RPMI8226 (cell line): ENCODE results near the gene ZBTB20.

Experiments
- DNase-seq: peaks from one replicate; pipeline ENCODE4 v3.0.0-alpha.2; 2015

Gene ZBTB20

DNA sequence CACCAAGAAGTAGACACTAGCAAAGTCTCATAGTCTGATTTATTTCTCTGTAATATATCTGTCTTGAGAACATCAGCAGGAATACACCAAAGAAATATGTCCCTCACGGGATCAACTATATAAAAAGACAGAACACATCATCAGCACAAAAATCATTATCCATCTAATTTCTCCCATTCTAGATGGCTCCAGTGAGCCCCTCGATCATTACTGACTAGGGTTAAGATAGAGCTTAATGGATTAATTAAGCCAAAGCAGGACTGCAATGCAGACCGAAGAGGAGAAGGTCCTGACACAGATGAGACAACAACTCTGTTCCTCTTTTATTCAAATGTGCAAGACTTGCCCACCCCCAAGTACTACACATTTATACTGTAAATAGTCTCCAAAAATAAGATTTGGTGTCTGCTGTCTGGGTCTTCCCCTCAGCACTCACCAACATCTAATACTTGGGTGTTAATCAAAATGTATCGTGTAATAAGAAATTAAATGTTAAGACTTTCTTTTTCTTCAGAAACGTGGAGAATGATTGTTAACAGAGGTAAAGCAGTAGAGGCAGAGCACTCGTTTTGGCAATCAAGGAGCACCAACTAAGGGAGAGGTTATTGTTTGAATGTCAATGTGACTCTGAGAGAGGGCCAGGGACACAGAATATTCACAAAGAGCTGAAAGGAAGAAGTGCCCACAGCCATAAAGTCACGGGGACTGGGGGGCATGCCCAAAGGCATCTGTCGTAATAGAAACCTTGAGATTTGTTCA lies 719.6 kb downstream of the ZBTB20 start:
- no peak for DNase-seq

DNA sequence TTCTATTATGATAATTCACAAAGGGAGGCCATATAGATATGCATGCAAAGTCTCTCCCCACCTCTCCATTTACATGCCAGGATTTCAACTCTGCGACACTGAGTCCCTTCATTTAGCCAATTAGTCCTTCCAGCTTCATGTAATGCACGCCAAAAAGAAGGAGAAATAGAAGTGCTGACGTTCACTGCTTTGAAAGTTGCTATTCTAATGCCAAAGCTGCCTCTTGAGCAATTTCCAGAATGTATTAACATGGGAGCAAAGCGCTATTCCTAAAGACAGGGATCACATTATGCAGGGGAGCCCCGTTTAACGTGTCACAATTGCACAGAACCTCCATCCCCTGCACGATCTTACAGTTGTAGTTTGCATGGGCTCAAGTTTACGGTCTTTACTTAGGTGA lies 722.8 kb downstream of the ZBTB20 start:
- DNase-seq, result no peak

GRCh38 chr3:114421204-114421603 lies 725.9 kb downstream of the ZBTB20 start:
- DNase-seq, result no peak

DNA sequence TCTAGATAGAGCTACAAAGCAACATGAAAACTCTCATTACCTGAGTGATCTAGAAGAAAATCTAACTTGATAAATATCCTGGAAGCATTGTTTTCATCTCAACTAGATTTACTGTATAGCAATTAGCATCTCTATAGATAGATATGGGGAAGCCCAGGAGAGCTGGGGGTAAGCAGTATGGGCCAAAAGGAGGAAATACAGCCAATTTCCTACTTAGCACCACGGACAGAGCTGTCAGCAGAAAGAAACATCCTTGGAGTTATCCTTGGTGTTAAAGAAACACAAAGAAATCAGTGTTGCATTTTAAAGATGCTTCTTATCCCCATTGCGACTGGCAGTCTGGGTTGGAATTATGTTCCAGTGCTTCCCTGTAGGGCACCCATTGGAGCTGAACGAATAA lies 727.0 kb downstream of the ZBTB20 start:
- no peak for DNase-seq

- DNase-seq, result peak; percentile 53
These were observed 728.2 kb downstream of the ZBTB20 start for GRCh38 chr3:114418724-114419543.

- DNase-seq, result no peak
These were observed 729.0 kb downstream of the ZBTB20 start for GRCh38 chr3:114418107-114418506.

- DNase-seq, result no peak
These were observed 729.4 kb downstream of the ZBTB20 start for GRCh38 chr3:114417675-114418074.

DNA sequence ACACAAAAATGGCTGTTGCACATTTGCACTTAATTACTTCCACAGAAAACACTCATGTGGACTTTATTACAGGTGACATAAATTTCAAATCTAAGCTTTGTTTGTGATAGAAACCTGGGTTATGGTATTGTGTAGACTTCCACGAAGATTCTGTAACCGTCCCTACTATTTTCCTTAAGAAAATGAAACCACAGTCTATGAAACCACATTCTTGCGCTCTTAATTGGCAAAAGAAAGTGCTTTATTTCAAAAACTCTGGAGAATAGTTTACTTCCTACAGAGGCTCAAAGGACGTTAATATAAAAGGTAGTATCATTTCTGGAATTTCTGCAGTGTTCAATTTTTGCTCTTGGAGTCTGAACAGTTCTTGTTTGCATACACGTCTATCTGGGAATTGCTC lies 729.8 kb downstream of the ZBTB20 start:
- no peak for DNase-seq

DNA sequence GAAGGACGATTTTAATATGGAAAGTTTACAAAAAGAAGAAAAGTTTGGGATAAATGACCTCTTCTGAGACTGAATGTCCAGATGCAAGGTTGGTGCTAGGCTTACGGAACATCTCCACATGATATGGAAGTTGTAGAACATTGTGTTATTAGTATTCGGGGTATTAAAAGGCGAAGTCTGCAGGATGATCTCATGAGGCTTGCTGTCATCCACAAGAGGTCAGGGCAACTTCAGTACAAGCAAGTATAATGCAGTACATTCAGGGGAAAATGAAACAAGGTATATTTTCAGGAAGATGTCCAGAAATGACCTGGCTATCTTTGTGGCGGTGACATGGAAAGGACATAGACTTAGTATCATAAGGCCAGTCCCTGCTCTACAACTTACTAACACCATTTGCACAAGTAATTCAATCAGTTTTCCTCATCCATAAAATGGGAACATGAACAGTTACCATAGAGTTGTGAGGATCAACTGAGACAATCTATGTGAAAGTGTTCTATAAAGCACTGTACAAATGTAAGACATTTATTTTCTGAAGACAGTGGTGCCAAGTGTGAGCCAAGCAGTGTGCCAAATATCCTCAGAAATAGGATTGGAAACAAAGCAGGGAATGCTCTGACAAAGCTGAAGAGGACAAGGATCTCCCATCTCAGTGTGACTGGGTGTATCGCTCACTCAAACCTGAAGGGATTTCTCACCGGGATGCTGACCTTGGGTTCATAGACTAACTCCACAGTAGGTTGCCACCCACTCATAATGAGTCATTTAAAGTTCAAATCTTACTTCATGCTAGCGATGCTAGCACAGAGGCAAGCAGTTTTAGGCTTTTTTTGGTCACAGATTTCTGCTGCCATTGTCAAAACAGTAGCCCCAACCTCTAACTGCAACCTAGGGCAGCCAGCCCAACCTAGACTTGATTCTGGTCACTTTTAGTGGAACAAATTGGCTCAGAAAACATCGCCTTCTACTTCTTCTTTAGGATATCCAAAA lies 735.0 kb downstream of the ZBTB20 start:
- no peak for DNase-seq

DNA sequence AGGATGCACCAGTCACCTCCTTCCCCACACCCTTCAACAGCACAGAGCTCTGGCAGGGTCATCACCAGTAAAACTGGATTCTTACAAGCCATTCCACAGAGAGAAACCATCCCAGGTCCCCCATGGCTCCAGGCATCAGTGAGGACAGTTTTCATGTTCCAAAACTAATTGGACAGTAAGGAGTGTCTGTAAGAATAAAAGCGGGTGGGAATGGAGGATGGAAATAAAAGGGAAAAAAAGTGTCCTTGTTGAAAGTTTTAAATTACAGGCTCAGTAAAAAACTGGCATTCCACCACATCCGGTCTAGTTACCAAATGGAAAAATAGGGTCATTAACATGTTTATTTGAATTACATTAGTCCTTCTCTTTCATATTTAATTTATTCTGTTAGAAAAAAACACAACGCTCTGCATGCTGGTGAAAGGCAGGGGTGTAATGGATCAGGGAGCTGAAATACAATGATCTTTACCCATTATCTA lies 735.9 kb downstream of the ZBTB20 start:
- DNase-seq, result no peak

DNA sequence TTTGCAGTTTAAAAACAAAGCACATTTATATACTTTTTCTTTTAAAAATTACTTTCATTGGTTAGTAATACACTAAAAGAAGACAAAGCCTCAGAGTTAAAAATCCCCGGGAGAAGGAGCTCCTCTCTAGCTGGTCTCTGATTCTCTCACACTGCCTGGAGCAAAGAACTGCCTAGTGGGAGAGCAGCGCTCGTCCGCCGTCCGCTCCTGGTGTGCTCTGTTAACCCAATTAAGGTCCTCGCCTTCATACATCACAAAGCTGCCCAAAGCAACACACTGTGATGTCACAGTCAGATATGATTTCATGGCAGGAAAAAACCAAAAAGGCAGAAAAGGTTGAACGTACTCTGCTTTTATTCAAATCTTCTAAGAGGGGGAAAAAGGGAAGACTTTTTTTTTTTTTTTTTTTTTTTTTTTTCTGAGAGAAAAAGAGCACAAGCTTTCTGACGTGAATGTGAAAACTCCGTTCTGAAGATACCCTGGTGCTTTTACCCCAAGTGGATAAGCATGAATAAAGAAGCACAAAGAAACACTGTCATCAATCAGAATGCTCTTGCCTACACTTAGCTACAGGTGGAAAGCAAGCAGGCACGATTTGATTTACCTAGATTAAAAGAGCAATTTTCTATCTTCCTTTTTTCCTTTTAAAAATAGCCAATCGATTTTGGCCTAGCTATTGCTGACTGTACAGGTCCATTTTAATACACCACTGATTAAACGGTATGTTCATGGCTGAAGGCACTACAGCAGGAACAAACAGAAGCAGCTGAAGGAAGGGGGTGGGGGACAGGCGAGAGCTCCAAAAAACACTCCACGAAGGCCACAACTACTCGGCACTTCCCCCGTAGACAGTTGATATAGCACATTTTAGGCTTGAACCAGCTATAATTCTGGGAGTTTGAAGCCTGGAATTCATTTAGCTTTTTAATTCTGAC lies 738.1 kb downstream of the ZBTB20 start:
- no peak for DNase-seq

DNA sequence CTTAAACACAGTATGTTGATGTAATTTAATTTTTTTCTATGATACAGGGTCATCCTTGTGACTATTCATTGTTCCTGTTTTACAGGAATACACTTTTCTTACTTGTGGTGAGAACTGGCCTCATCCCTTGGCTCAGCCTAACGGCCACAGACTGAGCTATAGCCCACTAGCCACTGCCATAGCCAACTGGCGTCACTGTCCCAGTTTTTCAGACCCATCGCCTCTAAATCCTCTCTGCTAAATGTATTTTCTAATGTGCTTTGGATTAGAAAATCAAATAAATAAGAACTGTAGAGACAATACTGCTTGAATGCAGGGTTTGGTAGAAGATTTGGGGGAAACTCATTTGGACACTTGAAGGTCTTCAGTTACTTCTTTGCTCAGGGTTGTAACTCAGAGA lies 740.2 kb downstream of the ZBTB20 start:
- DNase-seq, result no peak

DNA sequence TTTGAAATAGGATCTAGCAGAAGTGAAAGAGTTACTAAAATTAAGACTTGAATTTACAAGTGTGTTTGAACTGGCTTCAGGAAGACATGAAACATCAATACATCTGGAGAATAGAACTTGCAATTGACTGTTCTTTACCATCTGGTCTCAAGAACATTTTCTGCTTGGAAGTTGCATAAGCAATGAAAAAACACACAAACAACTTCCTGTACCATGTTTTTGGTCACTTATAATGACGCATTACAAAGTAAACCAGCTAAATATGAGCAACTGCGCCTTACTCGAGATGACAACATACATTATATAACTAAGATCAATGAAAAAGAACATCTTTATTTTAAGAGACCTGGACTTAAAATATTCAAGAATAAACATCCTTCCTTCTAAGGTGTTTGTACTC lies 740.8 kb downstream of the ZBTB20 start:
- no peak for DNase-seq

DNA sequence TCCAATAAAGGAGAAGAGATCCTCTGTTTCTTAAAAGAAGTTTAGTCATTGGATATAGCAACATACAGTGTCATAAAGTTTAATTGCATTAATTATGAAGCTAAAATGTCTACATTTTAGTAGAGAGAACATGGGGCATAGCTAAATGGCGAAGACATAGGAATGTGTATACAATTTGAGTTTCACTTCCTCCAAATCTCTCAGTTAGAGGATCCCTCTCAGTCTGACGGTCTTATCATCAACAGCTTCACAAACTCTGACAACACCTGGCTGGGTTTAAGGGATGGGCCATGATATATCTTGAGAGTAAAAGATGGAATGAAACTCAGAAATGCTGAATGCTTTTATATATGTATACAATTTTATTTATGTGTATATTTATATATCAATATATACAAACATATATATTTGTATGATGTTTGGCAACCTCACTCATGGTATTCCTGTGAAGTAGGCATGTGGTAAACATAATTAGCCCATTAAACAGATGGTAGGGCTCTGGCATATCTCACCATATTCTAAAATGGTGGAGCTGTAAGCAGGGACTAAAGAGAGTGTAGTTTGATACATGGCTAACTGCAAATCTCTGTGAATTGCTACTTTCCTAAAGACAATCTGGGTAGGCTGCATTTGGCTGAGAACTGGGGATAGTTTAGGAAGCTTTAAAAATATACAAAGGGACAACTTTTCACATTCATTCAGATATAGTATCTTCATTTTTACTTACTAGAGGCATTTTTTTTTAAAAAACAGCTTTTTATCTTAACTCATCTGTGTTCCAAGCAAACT lies 741.7 kb downstream of the ZBTB20 start:
- DNase-seq, result peak; percentile 23

GRCh38 chr3:114404590-114404989 lies 742.5 kb downstream of the ZBTB20 start:
- no peak for DNase-seq

GRCh38 chr3:114402838-114403237 lies 744.2 kb downstream of the ZBTB20 start:
- DNase-seq, result no peak

GRCh38 chr3:114401346-114401745 lies 745.7 kb downstream of the ZBTB20 start:
- DNase-seq, result no peak

DNA sequence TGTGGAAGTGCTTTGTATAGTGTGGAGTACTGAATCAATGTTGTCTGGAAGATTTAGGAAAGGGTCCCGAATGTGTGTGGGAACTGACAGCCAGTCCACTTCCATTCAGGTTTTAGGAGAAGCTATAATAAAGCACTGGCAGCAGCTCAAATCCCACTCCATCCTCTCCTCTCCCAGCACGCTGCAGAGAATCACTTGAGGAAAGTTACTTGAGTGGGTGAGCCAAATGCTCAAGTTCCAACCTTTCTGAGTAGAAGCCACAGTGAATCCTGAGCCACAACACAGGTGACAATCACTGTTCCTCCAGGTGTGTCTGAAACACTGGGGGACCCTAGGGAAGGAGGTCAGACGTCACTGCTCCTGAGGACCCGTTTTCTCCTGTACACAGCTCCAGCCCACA lies 746.7 kb downstream of the ZBTB20 start:
- no peak for DNase-seq

- DNase-seq, result no peak
These were observed 752.5 kb downstream of the ZBTB20 start for GRCh38 chr3:114394551-114394950.

GRCh38 chr3:114393367-114394072 lies 753.6 kb downstream of the ZBTB20 start:
- no peak for DNase-seq
